Muscle layer of duodenum (tissue), 2 donors: Measurements from ENCODE around the gene SMIM41.

Experiments used
- H3K27ac ChIP-seq: one replicate; pipeline ENCODE4 v1.7.0; 2013; ENCODE audit warnings: mild to moderate bottlenecking, low read length
- H3K27me3 ChIP-seq: one replicate; pipeline ENCODE4 v1.7.0; 2013; ENCODE audit warnings: low read depth, mild to moderate bottlenecking, control low read depth, low read length
- H3K36me3 ChIP-seq, 2 donors: one replicate each; pipeline ENCODE4 v1.7.0; 2013; ENCODE audit warnings: low read length in 2 of 2, control low read depth in 1 of 2, mild to moderate bottlenecking in 1 of 2; ENCODE audit not compliant: insufficient read depth in 2 of 2, control insufficient read depth in 1 of 2
- H3K4me1 ChIP-seq, 2 donors: one replicate each; pipeline ENCODE4 v1.7.0; 2013; ENCODE audit warnings: low read length in 2 of 2, mild to moderate bottlenecking in 2 of 2, control low read depth in 1 of 2, moderate library complexity in 1 of 2; ENCODE audit not compliant: insufficient read depth in 2 of 2, control insufficient read depth in 1 of 2
- H3K4me3 ChIP-seq, 2 donors: one replicate each; pipeline ENCODE4 v1.7.0; 2013; ENCODE audit warnings: low read length in 2 of 2, low read depth in 1 of 2, mild to moderate bottlenecking in 1 of 2
- H3K9me3 ChIP-seq, 2 donors: one replicate each; pipeline ENCODE4 v1.7.0; 2013; ENCODE audit warnings: low read length in 2 of 2, control low read depth in 1 of 2, mild to moderate bottlenecking in 1 of 2; ENCODE audit not compliant: control insufficient read depth in 1 of 2
- donor health status: healthy.

Gene SMIM41

GRCh38 chr12:52147367-52147963 is 68.0 kb downstream of the SMIM41 start:
- no peak overlapping the region for H3K4me3 ChIP-seq
- no peaks in the 10 kb centered on the region for H3K9me3 ChIP-seq
- H3K27ac ChIP-seq = peak overlapping the region; percentile 91
- peaks cover 7 to 11% of the 10 kb centered on the region in 2 donors for H3K4me1 ChIP-seq
- H3K36me3 ChIP-seq = no peaks in the 10 kb centered on the region
- H3K27me3 ChIP-seq = no peaks in the 10 kb centered on the region

GRCh38 chr12:52147964-52148463 is 68.5 kb downstream of the SMIM41 start:
- H3K27ac ChIP-seq = peak overlapping the region; percentile 91
- H3K4me1 ChIP-seq = peaks cover 7 to 12% of the 10 kb centered on the region in 2 donors
- no peak overlapping the region for H3K4me3 ChIP-seq
- no peaks in the 10 kb centered on the region for H3K9me3 ChIP-seq
- H3K27me3 ChIP-seq = no peaks in the 10 kb centered on the region
- H3K36me3 ChIP-seq = no peaks in the 10 kb centered on the region

- Histone ChIP-seq H3K9me3 (no peaks in the 10 kb centered on the region), H3K27ac (peak overlapping the region; percentile 91), H3K4me3 (no peak overlapping the region), H3K27me3 (no peaks in the 10 kb centered on the region), H3K4me1 (peaks cover 7 to 12% of the 10 kb centered on the region in 2 donors), H3K36me3 (no peaks in the 10 kb centered on the region)
Measured at GRCh38 chr12:52148464-52149181, 69.1 kb downstream of the SMIM41 start.

GRCh38 chr12:52149182-52149641 is 69.7 kb downstream of the SMIM41 start:
- peaks cover 7 to 12% of the 10 kb centered on the region in 2 donors for H3K4me1 ChIP-seq
- H3K4me3 ChIP-seq = no peak overlapping the region
- H3K36me3 ChIP-seq = no peaks in the 10 kb centered on the region
- H3K9me3 ChIP-seq = no peaks in the 10 kb centered on the region
- H3K27me3 ChIP-seq = no peaks in the 10 kb centered on the region
- H3K27ac ChIP-seq = peak overlapping the region; percentile 91

- peaks cover 7 to 12% of the 10 kb centered on the region in 2 donors for H3K4me1 ChIP-seq
- H3K9me3 ChIP-seq = no peaks in the 10 kb centered on the region
- peak overlapping the region; percentile 91 for H3K27ac ChIP-seq
- no peak overlapping the region for H3K4me3 ChIP-seq
- no peaks in the 10 kb centered on the region for H3K36me3 ChIP-seq
- H3K27me3 ChIP-seq = no peaks in the 10 kb centered on the region
Measured at GRCh38 chr12:52149651-52150241, 70.2 kb downstream of the SMIM41 start.

- H3K9me3 ChIP-seq = no peaks in the 10 kb centered on the region
- H3K36me3 ChIP-seq = no peaks in the 10 kb centered on the region
- H3K27me3 ChIP-seq = no peaks in the 10 kb centered on the region
- no peak overlapping the region for H3K4me3 ChIP-seq
- peaks cover 12 to 13% of the 10 kb centered on the region in 2 donors for H3K4me1 ChIP-seq
- no peak overlapping the region for H3K27ac ChIP-seq
Measured at GRCh38 chr12:52151153-52151836, 71.8 kb downstream of the SMIM41 start.

GRCh38 chr12:52151837-52152783 is 72.6 kb downstream of the SMIM41 start:
- H3K36me3 ChIP-seq = no peaks in the 10 kb centered on the region
- peaks cover 12 to 13% of the 10 kb centered on the region in 2 donors for H3K4me1 ChIP-seq
- no peaks in the 10 kb centered on the region for H3K9me3 ChIP-seq
- no peak overlapping the region for H3K27ac ChIP-seq
- no peaks in the 10 kb centered on the region for H3K27me3 ChIP-seq
- H3K4me3 ChIP-seq = peak overlapping the region in 1 of 2 donors; percentile 39

- Histone ChIP-seq H3K4me1 (peaks cover 9% of the 10 kb centered on the region in 2 donors), H3K9me3 (no peaks in the 10 kb centered on the region), H3K36me3 (no peaks in the 10 kb centered on the region), H3K27me3 (no peaks in the 10 kb centered on the region), H3K27ac (no peak overlapping the region), H3K4me3 (no peak overlapping the region)
Measured at GRCh38 chr12:52152905-52153317, 73.4 kb downstream of the SMIM41 start.

- Histone ChIP-seq H3K27ac (no peak overlapping the region), H3K9me3 (no peaks in the 10 kb centered on the region), H3K36me3 (no peaks in the 10 kb centered on the region), H3K4me3 (no peak overlapping the region), H3K4me1 (peaks cover 6 to 9% of the 10 kb centered on the region in 2 donors), H3K27me3 (no peaks in the 10 kb centered on the region)
Measured at GRCh38 chr12:52155048-52155868, 75.8 kb downstream of the SMIM41 start.

- no peak overlapping the region for H3K27ac ChIP-seq
- peaks cover 6 to 9% of the 10 kb centered on the region in 2 donors for H3K4me1 ChIP-seq
- no peak overlapping the region for H3K4me3 ChIP-seq
- no peaks in the 10 kb centered on the region for H3K36me3 ChIP-seq
- H3K27me3 ChIP-seq = no peaks in the 10 kb centered on the region
- no peaks in the 10 kb centered on the region for H3K9me3 ChIP-seq
Measured at GRCh38 chr12:52156311-52156710, 76.8 kb downstream of the SMIM41 start.
